Keratinocyte (primary cell): ENCODE measurements around the gene COG6. TPM values are rescaled to one million over a fixed set of nuclear protein-coding genes. Genes with fewer than 3 reads are reported as not detected.

Experiments
- DNase-seq: peaks from one replicate; pipeline ENCODE4 v3.0.0-alpha.2; 2011; ENCODE audit warnings: low read depth, missing footprints, low spot score
- FAIRE-seq: peaks from 2 replicates; lab custom pipeline; 2011; peaks lifted over from hg19 to GRCh38; lab: Jason Lieb, UNC
- H2AFZ ChIP-seq: 2 replicates; pipeline ENCODE4 v1.6.0; 2012; ENCODE audit warnings: low read length, control low read depth, inconsistent platforms; ENCODE audit not compliant: control insufficient read depth
- H3K27ac ChIP-seq: 2 replicates; pipeline ENCODE4 v1.5.1; 2011; ENCODE audit warnings: low read length; ENCODE audit not compliant: control insufficient read depth, insufficient read depth
- H3K27me3 ChIP-seq: 3 replicates; pipeline ENCODE4 v1.6.0; 2011; ENCODE audit warnings: low read length; ENCODE audit not compliant: control insufficient read depth, insufficient read depth; ENCODE audit errors: extremely low read depth
- H3K36me3 ChIP-seq, 2 experiments: 2 replicates in 1 of 2; 3 replicates in 1 of 2; pipeline ENCODE4 v1.5.1; 2011; ENCODE audit warnings: low read length in 2 of 2, mild to moderate bottlenecking in 1 of 2; ENCODE audit not compliant: control insufficient read depth in 2 of 2, insufficient read depth in 2 of 2; ENCODE audit errors: extremely low read depth in 1 of 2
- H3K4me1 ChIP-seq: 3 replicates; pipeline ENCODE4 v1.5.1; 2011; ENCODE audit warnings: low read length; ENCODE audit not compliant: control insufficient read depth, insufficient read depth; ENCODE audit errors: extremely low read depth
- H3K4me2 ChIP-seq: 3 replicates; pipeline ENCODE4 v1.6.0; 2011; ENCODE audit warnings: low read depth, low read length; ENCODE audit not compliant: control insufficient read depth, insufficient read depth; ENCODE audit errors: extremely low read depth
- H3K4me3 ChIP-seq, 3 experiments: fragments of 200-600 bp in 1 of 3; sonication (generic) in 1 of 3; 2 replicates in 2 of 3; 3 replicates in 1 of 3; pipeline ENCODE4 v1.5.1; 2011 to 2016; ENCODE audit warnings: low read length in 3 of 3, mild to moderate bottlenecking in 3 of 3, control low read depth in 2 of 3, inconsistent platforms in 1 of 3, low read depth in 1 of 3, mixed read lengths in 1 of 3, mixed run types in 1 of 3, moderate library complexity in 1 of 3; ENCODE audit not compliant: control insufficient read depth in 2 of 3, insufficient read depth in 2 of 3; ENCODE audit errors: extremely low read depth in 1 of 3
- H3K79me2 ChIP-seq: 2 replicates; pipeline ENCODE4 v1.6.0; 2012; ENCODE audit warnings: low read length; ENCODE audit not compliant: control insufficient read depth, insufficient read depth
- H3K9ac ChIP-seq: 3 replicates; pipeline ENCODE4 v1.6.0; 2011; ENCODE audit warnings: low read length; ENCODE audit not compliant: control insufficient read depth, insufficient read depth; ENCODE audit errors: extremely low read depth
- H3K9me1 ChIP-seq: 3 replicates; pipeline ENCODE4 v1.6.0; 2011; ENCODE audit warnings: low read length; ENCODE audit not compliant: control insufficient read depth, insufficient read depth; ENCODE audit errors: extremely low read depth
- H3K9me3 ChIP-seq: 2 replicates; pipeline ENCODE4 v1.5.1; 2012; ENCODE audit warnings: low read depth, low read length; ENCODE audit not compliant: control insufficient read depth
- H4K20me1 ChIP-seq: 3 replicates; pipeline ENCODE4 v1.6.0; 2011; ENCODE audit warnings: low read length; ENCODE audit not compliant: control insufficient read depth, insufficient read depth; ENCODE audit errors: extremely low read depth
- EZH2 ChIP-seq: IDR thresholded peaks from one replicate; pipeline ENCODE4 v1.6.1; 2012; ENCODE audit warnings: inconsistent platforms, mild to moderate bottlenecking, low read length, moderate library complexity
- dilution Hi-C: fragments of 300-500 bp; cut with MboI; formaldehyde crosslinking; loops from one replicate; pipeline ENCODE4 v1.7.0; 2020; ENCODE audit warnings: low sequenced_read_pairs; ENCODE audit not compliant: extremely low pct_ligation_motif_present
- polyA plus RNA-seq, 5 experiments: library from polyadenylated mRNA; depleted of rRNA in 3 of 5; stranded (reverse) in 3 of 5; stranded (forward) in 1 of 5; unstranded in 1 of 5; fragments of >200 nt; gene quantifications; 1 replicate in 1 of 5; 2 replicates in 3 of 5; 3 replicates in 1 of 5; pipeline versions ENCODE4 v1.2.1 to v1.2.3, GENCODE V29; 2011 to 2012; ENCODE audit warnings: missing spikeins in 2 of 5, low read depth in 1 of 5, low replicate concordance in 1 of 5
- TF ChIP-seq, protein P1 (sequence below), 3 experiments: IDR thresholded peaks in 1 of 3; conservative IDR thresholded peaks in 1 of 3; optimal IDR thresholded peaks in 1 of 3; 2 replicates in 2 of 3; 3 replicates in 1 of 3; pipeline versions ENCODE3 to v1.5.1; 2011; ENCODE audit warnings: low read length in 3 of 3, mild to moderate bottlenecking in 3 of 3, moderate library complexity in 2 of 3, control low read depth in 1 of 3, inconsistent platforms in 1 of 3; ENCODE audit not compliant: insufficient read depth in 2 of 3; ENCODE audit errors: extremely low read depth in 1 of 3

Gene COG6
- polyA plus RNA-seq, 1 donor (not counting 4 experiments of a cell fraction or from before 2014, with no cell fraction given): 25.5 TPM

DNA sequence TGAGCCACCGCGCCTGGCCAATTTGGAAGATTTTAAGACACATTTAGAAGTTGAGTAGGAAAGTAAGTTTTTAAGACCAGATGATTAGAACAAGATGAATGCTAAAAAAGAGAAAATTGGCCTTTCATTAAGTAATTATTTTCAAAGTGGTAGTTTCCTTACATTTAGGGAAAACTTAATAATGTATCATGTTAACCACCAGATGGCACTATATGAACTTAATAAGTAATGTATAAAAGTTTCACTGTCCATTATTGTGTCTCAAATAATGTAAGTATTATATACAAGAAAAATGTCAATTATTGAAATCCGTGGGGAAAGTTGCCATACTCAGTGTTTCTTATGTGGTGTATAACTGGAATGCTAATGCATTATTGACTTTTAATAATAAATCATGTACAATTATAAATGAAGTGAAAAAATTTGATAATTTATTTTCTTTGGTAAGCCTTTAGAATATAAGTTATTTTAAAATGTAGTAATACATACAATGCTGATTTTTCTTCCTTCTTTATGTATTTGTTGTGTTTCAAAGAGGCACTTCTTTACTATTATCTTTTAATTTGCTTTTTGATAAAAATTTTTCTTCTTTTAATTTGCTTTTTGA, 29.2 kb downstream of the COG6 start:
- Histone ChIP-seq H3K4me2 (no peak overlapping the region), H2AFZ (no peak overlapping the region), H3K27ac (no peak overlapping the region), H3K36me3 (peaks cover 0 to 9% of the 10 kb centered on the region in 2 experiments), H3K9me1 (no peaks in the 10 kb centered on the region), H3K79me2 (no peaks in the 10 kb centered on the region), H3K9me3 (no peaks in the 10 kb centered on the region), H3K27me3 (no peaks in the 10 kb centered on the region), H3K4me1 (no peaks in the 10 kb centered on the region), H3K9ac (no peak overlapping the region), H4K20me1 (no peaks in the 10 kb centered on the region), H3K4me3 (no peak overlapping the region)
- no peak for TF ChIP-seq EZH2
- TF ChIP-seq, protein P1, sequence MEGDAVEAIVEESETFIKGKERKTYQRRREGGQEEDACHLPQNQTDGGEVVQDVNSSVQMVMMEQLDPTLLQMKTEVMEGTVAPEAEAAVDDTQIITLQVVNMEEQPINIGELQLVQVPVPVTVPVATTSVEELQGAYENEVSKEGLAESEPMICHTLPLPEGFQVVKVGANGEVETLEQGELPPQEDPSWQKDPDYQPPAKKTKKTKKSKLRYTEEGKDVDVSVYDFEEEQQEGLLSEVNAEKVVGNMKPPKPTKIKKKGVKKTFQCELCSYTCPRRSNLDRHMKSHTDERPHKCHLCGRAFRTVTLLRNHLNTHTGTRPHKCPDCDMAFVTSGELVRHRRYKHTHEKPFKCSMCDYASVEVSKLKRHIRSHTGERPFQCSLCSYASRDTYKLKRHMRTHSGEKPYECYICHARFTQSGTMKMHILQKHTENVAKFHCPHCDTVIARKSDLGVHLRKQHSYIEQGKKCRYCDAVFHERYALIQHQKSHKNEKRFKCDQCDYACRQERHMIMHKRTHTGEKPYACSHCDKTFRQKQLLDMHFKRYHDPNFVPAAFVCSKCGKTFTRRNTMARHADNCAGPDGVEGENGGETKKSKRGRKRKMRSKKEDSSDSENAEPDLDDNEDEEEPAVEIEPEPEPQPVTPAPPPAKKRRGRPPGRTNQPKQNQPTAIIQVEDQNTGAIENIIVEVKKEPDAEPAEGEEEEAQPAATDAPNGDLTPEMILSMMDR (optimal IDR thresholded peaks at IDR 0.05 in 1 of 3, IDR thresholded peaks at IDR 0.05 in 1 of 3, conservative IDR thresholded peaks at IDR 0.05 in 1 of 3; ENCODE audit: extremely low read depth in 1 of 3, insufficient read depth in 2 of 3, low read length in 3 of 3): peak in 1 of 3 experiments; percentile 20
- dilution Hi-C loops: no loop called here
- DNase-seq (no peak), FAIRE-seq (no peak)

DNA sequence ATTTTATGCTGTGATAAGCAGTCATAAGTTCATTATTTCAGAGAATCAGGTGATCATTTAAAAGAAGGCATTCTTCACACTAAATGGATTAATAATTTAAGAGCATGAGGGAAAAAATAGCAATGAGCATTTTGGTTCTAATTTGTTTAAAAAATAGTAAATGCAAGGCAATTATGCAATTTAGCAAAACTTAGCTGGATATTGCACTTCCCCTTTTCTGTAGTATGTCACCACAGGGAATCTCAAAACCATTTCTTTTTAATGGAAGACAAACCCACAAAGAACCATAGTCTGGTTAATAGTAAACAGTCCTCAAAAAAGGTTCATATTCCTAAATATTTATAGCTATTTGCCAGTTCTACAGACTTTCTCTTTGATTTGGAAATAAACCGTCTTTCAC, 30.2 kb downstream of the COG6 start:
- Histone ChIP-seq H3K27ac (no peak overlapping the region), H2AFZ (no peak overlapping the region), H3K9me3 (no peaks in the 10 kb centered on the region), H3K4me2 (no peak overlapping the region), H3K36me3 (peaks cover 0 to 7% of the 10 kb centered on the region in 2 experiments), H3K4me1 (no peaks in the 10 kb centered on the region), H3K27me3 (no peaks in the 10 kb centered on the region), H4K20me1 (no peaks in the 10 kb centered on the region), H3K4me3 (no peak overlapping the region), H3K9me1 (no peaks in the 10 kb centered on the region), H3K79me2 (no peaks in the 10 kb centered on the region), H3K9ac (no peak overlapping the region)
- dilution Hi-C loops: no loop called here
- no peak for FAIRE-seq
- no peak for TF ChIP-seq EZH2
- TF ChIP-seq, protein P1 (optimal IDR thresholded peaks at IDR 0.05 in 1 of 3, IDR thresholded peaks at IDR 0.05 in 1 of 3, conservative IDR thresholded peaks at IDR 0.05 in 1 of 3; ENCODE audit: extremely low read depth in 1 of 3, insufficient read depth in 2 of 3, low read length in 3 of 3): no peak
- DNase-seq: no peak
